GM12873 (cell line): Measurements from ENCODE around the gene HPSE2.

Experiments
- TF ChIP-seq, protein P1 (sequence below): IDR thresholded peaks from 2 replicates; pipeline ENCODE4 v1.5.1; 2012; ENCODE audit warnings: low read depth, mild to moderate bottlenecking, moderate library complexity, low read length, control low read depth; ENCODE audit not compliant: insufficient read depth; ENCODE audit errors: missing control alignments

Gene HPSE2

DNA sequence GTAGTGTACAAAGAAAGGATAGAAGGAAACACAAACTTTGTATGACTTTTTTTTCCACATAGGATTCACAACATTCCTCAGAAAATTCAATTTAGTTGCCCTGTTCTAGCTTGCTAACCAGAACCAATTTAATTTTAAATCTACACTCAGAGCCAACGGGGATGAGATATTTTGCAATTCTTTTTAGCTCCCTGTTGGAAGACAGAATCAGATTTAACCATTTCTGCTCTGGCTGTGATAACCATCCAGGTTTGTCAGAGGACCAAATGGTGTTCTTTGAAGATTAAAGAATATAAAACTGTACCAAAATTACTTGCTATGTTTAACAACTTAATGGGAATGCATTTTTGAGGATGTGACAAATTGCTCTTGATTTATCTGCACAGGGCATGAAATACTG is 319.7 kb downstream of the HPSE2 start:
- TF ChIP-seq, protein P1, sequence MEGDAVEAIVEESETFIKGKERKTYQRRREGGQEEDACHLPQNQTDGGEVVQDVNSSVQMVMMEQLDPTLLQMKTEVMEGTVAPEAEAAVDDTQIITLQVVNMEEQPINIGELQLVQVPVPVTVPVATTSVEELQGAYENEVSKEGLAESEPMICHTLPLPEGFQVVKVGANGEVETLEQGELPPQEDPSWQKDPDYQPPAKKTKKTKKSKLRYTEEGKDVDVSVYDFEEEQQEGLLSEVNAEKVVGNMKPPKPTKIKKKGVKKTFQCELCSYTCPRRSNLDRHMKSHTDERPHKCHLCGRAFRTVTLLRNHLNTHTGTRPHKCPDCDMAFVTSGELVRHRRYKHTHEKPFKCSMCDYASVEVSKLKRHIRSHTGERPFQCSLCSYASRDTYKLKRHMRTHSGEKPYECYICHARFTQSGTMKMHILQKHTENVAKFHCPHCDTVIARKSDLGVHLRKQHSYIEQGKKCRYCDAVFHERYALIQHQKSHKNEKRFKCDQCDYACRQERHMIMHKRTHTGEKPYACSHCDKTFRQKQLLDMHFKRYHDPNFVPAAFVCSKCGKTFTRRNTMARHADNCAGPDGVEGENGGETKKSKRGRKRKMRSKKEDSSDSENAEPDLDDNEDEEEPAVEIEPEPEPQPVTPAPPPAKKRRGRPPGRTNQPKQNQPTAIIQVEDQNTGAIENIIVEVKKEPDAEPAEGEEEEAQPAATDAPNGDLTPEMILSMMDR: no peak

DNA sequence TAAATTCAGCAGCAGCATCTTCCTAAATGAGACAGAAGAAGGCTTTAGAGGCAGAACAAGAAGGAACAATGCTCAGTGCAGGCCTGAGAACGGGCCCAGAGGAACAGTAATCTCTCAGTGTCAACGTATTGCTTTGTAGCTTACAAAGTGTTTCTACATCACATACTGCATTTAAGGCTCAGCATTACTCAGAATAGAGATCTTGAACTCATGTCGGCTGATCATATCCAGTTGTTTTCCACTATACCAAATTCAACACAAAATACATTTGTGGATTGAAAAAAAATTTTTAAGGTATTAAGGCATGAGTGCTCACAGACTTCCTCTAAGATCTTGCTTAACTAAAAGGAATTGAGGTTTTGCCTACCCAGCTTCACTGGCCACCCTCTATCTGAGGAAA is 325.1 kb downstream of the HPSE2 start:
- TF ChIP-seq, protein P1: no peak

DNA sequence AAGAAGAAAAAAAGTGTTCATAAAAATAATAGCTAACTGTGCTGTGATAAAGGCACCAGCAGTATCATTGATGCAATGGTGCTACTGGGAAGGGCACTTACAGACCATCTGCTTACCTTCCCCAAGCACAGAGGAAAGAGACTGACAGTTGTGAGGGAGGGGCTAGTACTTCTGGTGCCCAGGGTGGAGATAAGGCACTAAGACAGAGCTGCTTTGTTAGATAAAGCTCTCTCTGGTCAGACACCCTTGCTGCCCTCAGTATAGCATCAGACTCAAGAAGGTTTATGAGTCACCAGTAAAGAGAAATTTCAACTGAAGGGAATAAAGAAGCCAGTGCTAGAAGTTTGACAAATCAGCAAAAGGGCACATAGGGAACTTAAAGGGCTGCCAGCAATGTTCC is 325.6 kb downstream of the HPSE2 start:
- TF ChIP-seq, protein P1: no peak

DNA sequence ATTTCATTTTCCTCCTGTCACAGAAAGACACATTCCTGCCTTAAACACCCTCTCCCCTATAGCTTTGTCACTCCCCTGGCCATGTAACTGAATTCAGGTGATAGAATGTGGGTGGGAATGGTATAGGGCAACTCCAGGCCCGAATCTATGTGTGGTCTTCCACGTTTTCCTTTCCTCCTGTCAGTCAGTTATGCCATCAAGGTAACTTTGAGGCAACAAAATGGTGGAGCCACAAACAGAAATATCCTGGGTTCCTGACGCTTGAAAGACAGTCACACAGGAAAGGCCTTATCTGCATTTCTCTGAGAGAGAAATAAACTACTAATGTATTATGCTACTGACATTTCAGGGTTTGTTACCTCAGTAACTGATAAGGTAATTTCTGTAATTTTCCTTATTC is 326.8 kb downstream of the HPSE2 start:
- TF ChIP-seq, protein P1: no peak

DNA sequence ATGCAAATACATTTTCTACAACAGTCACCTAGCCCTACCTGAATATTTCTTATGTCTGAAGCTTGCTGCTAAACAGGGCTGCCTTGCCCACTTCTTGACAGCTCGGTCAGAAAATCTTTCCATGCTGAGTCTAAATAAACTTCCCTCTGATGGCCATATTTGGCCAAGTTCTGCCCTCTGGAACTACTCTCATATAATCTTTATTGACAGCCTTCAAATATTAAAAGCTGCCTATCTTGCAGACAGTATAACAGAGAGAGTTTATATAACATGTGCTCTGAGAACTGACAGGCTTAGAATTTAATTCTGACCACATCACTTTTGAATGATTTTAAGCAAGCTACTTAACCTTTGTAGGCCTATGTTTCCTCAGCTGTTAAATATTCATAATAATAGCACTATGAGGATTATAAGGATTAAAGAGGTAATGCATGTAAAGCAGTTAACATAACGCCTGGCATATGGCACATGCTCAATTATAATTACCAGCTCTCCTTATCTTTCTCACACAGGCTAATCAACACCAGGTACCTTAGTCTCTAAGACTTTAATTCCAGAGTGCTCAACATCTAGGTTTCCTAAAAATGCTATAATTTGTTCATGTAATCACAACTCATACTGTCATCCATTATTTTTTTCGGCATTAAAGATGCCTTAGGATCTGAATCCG is 334.1 kb downstream of the HPSE2 start:
- TF ChIP-seq, protein P1: no peak

DNA sequence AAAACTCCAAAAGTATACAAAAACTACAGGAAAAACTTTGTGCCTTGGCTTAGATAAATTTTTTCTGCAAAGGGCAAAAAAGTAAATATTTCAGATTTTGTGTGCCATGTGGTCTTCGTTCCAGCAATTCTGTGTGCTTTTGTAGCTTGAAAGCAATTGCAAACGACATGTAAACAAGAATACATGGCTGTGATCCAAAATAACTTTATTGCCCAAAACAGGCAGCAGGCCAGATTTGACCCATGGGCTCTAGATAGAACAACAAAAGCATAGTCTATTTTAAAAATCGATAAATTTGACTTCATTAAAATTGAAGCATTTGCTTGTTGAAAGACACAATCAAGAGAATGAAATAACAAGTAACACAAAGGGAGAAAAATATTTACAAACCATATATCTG is 336.6 kb downstream of the HPSE2 start:
- TF ChIP-seq, protein P1: no peak

DNA sequence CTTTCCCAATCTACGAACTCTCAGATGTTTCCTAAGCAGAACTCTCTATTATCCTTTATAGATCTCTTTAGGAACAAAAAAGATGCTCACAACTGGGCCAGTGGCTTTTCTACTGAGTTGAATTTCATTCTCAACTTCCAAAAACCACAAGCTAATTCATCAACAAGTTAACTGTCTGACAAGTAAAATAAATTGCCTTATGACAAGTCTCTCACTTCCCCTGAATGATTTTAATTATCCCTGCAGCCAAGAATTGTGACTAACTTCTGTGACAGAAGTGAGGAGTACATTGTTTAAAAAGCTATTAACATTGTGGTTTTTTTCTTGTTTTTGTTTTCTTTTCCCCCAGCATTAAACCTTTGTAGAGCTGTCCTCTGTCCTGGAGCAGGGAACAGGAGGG is 343.1 kb downstream of the HPSE2 start:
- TF ChIP-seq, protein P1: no peak

DNA sequence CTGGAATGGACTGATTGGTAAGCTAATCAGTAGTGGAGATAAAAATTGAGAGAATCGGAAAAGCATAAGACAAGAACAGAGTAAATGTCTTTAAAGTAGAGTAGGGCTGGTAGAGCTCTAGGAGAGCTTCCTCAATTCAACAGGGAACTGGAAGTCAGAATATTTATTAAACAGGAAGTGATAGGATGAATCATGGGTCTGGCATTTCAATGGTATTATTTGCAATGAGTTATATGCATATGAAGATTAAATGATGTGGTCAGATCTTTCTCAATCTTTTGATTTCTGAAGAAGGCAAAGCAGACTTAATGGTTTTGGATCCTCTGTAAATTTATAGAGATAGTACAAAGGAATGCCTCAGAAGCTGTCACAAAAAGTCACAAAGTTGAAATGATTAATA is 349.0 kb downstream of the HPSE2 start:
- TF ChIP-seq, protein P1: no peak
